ENCODE measurements around the gene DDIT3.

DNA sequence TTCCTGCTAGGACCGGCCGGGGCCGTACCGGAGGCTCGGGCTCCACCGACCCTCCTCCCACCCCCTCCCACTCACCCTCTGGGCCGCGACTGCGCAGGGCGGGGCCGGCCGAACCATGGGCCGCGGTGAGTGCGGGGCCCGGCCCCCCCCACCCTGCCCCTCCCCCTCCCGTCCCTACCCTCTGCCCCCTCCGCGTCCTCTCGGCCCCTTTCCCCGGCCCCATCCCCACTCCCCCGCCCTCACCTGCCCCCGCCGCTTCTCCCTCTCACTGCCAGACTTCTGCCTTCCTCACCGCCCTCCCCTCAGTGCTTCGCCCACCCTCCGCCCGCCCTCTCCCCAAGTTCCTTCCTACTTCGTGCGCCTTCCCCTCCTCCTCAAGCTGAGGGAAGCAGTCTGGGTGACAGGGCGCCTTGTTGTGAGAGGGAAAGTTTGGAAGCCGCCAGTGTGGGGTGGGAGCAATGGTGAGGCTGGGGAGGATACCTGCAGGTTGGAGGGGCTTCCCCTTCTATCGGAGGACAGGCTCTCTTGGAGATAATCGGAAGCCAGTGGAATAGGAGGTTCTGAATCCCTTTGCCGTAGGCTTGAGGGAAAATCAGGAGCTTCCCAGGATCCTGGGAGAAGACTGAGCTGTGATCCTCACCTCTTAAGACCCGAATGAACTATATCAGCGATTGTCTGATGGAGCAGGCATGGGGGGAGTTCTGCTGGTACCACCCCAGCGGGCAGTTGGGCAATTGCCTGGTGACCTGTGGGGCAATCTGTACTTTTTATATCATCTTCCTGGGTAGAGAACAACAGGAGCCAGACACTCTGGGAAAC lies 2.8 kb upstream of the DDIT3 start:
- TF ChIP-seq, protein P1, sequence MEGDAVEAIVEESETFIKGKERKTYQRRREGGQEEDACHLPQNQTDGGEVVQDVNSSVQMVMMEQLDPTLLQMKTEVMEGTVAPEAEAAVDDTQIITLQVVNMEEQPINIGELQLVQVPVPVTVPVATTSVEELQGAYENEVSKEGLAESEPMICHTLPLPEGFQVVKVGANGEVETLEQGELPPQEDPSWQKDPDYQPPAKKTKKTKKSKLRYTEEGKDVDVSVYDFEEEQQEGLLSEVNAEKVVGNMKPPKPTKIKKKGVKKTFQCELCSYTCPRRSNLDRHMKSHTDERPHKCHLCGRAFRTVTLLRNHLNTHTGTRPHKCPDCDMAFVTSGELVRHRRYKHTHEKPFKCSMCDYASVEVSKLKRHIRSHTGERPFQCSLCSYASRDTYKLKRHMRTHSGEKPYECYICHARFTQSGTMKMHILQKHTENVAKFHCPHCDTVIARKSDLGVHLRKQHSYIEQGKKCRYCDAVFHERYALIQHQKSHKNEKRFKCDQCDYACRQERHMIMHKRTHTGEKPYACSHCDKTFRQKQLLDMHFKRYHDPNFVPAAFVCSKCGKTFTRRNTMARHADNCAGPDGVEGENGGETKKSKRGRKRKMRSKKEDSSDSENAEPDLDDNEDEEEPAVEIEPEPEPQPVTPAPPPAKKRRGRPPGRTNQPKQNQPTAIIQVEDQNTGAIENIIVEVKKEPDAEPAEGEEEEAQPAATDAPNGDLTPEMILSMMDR (IDR thresholded peaks at IDR 0.05) = no peak
- TF ChIP-seq ZFX (IDR thresholded peaks at IDR 0.05; ENCODE audit: borderline replicate concordance) = no peak

Measured in 22Rv1 (cell line).